ENCODE data around the gene NOP9.
A peak's percentile ranks its signal among the peaks of the same experiment; 100 is the strongest.

NOP9 gene

DNA sequence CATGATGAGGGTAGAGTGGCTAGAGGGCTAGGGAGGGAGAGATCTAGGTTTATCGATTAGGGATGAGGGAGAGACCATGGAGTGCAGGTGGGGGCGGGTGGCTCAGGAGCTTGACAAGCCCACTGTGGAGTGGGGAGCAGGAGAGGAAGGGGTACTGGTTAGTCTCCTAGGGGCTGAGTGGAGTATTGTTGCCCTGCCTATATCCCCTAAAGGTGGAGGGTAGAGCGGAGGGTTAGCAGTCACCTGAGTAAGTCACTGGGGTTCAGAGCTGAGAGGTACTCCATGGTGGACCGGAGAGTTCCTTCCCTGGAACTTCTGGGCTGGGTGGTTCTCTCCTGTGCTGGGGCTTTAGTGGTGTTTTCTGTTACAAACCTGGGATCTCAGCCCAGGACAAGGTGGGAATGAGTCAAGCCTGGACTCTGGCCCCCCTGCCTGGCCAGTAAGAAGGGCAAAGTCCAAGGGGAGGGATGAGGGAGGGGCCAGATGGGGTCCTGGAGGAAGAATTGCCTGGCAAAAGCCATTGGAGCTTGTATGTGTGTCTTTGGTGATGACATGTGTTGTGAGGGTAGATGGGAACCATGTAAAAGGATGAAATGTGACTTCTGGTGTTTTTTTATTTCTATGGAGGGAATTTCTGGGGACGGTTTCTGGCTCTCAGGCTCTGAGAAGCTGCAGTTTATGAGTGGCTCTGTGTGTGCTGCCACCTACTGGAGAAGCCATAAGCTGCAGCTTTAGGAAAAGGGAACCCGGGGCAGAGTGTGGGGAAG is 8.1 kb downstream of the NOP9 start, which contains the start of gene CIDEB:
CIDEB (minus strand) TSS at position 403 of the 767 bp plus-strand sequence; CDS start at position 284, 119 bp downstream.
- ATAC-seq (ENCODE audit: insufficient read depth, low read depth) (peak; percentile 87), DNase-seq (peak; percentile 67)
- Histone ChIP-seq H2AFZ (ENCODE audit: low read depth, low read length) (no peak within 1 kb of the TSS), H3K27ac (ENCODE audit: low read length) (no peak within 1 kb of the TSS), H3K4me2 (ENCODE audit: insufficient read depth, low read length) (no peak within 1 kb of the TSS), H3K4me3 (ENCODE audit: low read depth in 1 of 2, low read length in 2 of 2) (no peak within 1 kb of the TSS), H3K9ac (ENCODE audit: low read depth, low read length) (no peak within 1 kb of the TSS), H4K20me1 (ENCODE audit: insufficient read depth, low read length) (0 out of 2 replicates have a peak, but pooled peaks cover 5% of the 10 kb centered on the region), H3K27me3 (ENCODE audit: insufficient read depth, low read length, poor library complexity) (no peaks in the 10 kb centered on the region), H3K36me3 (ENCODE audit: insufficient read depth, low read length) (peaks cover 73% of the 10 kb centered on the region), H3K79me2 (ENCODE audit: insufficient read depth, low read length) (no peaks in the 10 kb centered on the region), H3K4me1 (ENCODE audit: insufficient read depth, low read length) (no peaks in the 10 kb centered on the region), H3K9me3 (ENCODE audit: insufficient read depth, low read length, severe bottlenecking) (no peaks in the 10 kb centered on the region)
- TF ChIP-seq, protein P1, sequence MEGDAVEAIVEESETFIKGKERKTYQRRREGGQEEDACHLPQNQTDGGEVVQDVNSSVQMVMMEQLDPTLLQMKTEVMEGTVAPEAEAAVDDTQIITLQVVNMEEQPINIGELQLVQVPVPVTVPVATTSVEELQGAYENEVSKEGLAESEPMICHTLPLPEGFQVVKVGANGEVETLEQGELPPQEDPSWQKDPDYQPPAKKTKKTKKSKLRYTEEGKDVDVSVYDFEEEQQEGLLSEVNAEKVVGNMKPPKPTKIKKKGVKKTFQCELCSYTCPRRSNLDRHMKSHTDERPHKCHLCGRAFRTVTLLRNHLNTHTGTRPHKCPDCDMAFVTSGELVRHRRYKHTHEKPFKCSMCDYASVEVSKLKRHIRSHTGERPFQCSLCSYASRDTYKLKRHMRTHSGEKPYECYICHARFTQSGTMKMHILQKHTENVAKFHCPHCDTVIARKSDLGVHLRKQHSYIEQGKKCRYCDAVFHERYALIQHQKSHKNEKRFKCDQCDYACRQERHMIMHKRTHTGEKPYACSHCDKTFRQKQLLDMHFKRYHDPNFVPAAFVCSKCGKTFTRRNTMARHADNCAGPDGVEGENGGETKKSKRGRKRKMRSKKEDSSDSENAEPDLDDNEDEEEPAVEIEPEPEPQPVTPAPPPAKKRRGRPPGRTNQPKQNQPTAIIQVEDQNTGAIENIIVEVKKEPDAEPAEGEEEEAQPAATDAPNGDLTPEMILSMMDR (IDR thresholded peaks at IDR 0.05; ENCODE audit: borderline replicate concordance, extremely low read depth, low read length, poor library complexity, severe bottlenecking) = peak; percentile 95
- no peak for TF ChIP-seq EZH2 (IDR thresholded peaks at IDR 0.05; ENCODE audit: borderline replicate concordance, low read depth, low read length, severe bottlenecking)

DNA sequence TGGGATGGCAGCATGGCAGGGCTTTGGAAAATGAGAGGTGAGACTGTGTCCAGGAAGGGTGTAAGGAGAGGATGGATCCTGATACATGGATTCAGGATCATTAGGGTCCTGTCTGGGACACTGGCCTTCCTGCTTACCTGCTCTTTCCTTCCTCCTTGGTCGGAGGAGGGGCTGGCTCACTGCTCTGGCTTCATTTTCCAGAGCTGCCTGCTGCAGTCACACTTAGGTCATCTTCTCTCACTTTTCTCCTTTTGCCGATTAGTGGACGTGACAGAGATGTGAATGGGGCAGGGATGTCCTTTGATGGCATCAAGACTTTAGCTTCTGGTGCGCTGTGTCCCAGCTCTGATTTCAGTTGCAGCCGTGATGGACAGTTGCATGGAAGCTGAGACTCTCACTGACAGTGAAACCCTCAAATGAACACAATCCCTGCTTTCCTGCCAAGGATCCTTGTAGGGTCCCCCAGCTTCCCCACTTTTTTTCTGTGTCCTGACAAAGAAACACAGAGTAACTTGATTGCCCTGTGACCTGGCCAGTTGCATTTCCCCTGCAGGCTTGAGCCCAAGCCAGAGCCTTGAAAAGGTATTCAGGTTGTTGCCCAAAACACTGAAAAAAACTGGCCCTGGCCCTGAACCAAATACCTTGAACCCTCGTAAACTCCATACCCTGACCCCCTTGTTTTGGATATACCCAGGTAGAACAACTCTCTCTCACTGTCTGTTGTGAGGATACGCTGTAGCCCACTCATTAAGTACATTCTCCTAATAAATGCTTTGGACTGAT is 8.9 kb downstream of the NOP9 start:
- TF ChIP-seq, protein P1 (IDR thresholded peaks at IDR 0.05; ENCODE audit: borderline replicate concordance, extremely low read depth, low read length, poor library complexity, severe bottlenecking) = no peak
- TF ChIP-seq EZH2 (IDR thresholded peaks at IDR 0.05; ENCODE audit: borderline replicate concordance, low read depth, low read length, severe bottlenecking) = no peak
- H3K27me3 ChIP-seq (ENCODE audit: insufficient read depth, low read length, poor library complexity) = no peaks in the 10 kb centered on the region
- no peak overlapping the region for H3K9ac ChIP-seq (ENCODE audit: low read depth, low read length)
- no peaks in the 10 kb centered on the region for H3K9me3 ChIP-seq (ENCODE audit: insufficient read depth, low read length, severe bottlenecking)
- no peaks in the 10 kb centered on the region for H3K79me2 ChIP-seq (ENCODE audit: insufficient read depth, low read length)
- H3K36me3 ChIP-seq (ENCODE audit: insufficient read depth, low read length) = peaks cover 65% of the 10 kb centered on the region
- DNase-seq = no peak
- no peaks in the 10 kb centered on the region for H3K4me1 ChIP-seq (ENCODE audit: insufficient read depth, low read length)
- H2AFZ ChIP-seq (ENCODE audit: low read depth, low read length) = no peak overlapping the region
- 0 out of 2 replicates have a peak, but pooled peaks cover 5% of the 10 kb centered on the region for H4K20me1 ChIP-seq (ENCODE audit: insufficient read depth, low read length)
- H3K4me3 ChIP-seq (ENCODE audit: low read depth in 1 of 2, low read length in 2 of 2) = no peak overlapping the region
- no peak overlapping the region for H3K4me2 ChIP-seq (ENCODE audit: insufficient read depth, low read length)
- ATAC-seq (ENCODE audit: insufficient read depth, low read depth) = no peak
- no peak overlapping the region for H3K27ac ChIP-seq (ENCODE audit: low read length)

DNA sequence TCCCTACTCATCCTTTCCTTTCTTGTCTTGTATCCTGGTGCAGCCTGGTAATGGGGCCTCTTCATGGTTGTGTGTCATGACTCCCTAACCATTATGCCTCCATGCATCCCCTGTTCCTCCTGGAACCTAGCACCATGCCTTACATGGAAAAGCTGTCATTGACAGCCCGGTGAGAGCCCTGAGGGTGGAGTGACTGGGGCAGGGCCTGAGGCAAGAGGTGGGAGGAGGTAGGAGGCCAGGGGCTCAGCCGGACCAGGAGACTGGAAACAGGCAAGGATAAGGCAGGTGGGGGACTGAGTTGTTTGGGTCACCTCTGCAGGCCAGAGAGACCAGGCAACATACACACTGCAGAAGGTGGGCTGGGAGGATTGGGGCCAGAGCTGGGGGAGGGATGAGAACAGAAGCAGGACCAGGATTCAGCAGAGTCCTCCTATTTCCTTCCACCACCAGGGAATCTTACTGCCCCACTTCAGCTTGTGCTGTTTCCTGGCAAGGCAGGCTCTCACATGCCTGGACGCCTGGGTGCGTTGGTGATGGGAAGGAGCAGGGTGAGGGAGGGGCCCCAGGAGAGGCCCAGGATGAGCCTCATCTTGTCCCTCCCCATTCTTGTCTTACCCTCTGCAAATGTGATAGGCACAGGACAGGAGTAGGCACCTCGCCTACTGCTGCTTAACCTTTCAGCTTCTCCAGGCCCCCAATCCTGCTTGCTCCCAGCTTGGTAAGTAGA is 10.1 kb downstream of the NOP9 start, which contains the start of gene LTB4R2:
LTB4R2 (plus strand) TSS at position 603 of the 727 bp plus-strand sequence. CDS start 525 bp downstream, outside the sequence.
- DNase-seq (no peak), ATAC-seq (ENCODE audit: insufficient read depth, low read depth) (no peak)
- H3K79me2 ChIP-seq (ENCODE audit: insufficient read depth, low read length) = no peaks in the 10 kb centered on the region
- no peak within 1 kb of the TSS for H2AFZ ChIP-seq (ENCODE audit: low read depth, low read length)
- 0 out of 2 replicates have a peak, but pooled peaks cover 5% of the 10 kb centered on the region for H4K20me1 ChIP-seq (ENCODE audit: insufficient read depth, low read length)
- no peaks in the 10 kb centered on the region for H3K9me3 ChIP-seq (ENCODE audit: insufficient read depth, low read length, severe bottlenecking)
- H3K9ac ChIP-seq (ENCODE audit: low read depth, low read length) = no peak within 1 kb of the TSS
- no peak within 1 kb of the TSS for H3K27ac ChIP-seq (ENCODE audit: low read length)
- TF ChIP-seq EZH2 (IDR thresholded peaks at IDR 0.05; ENCODE audit: borderline replicate concordance, low read depth, low read length, severe bottlenecking) = no peak
- TF ChIP-seq, protein P1 (IDR thresholded peaks at IDR 0.05; ENCODE audit: borderline replicate concordance, extremely low read depth, low read length, poor library complexity, severe bottlenecking) = no peak
- no peaks in the 10 kb centered on the region for H3K4me1 ChIP-seq (ENCODE audit: insufficient read depth, low read length)
- H3K36me3 ChIP-seq (ENCODE audit: insufficient read depth, low read length) = peaks cover 54% of the 10 kb centered on the region
- H3K4me2 ChIP-seq (ENCODE audit: insufficient read depth, low read length) = no peak within 1 kb of the TSS
- no peak within 1 kb of the TSS for H3K4me3 ChIP-seq (ENCODE audit: low read depth in 1 of 2, low read length in 2 of 2)
- no peaks in the 10 kb centered on the region for H3K27me3 ChIP-seq (ENCODE audit: insufficient read depth, low read length, poor library complexity)
